ENCODE data around the gene PIGR. TPM values are rescaled to one million over a fixed set of nuclear protein-coding genes. Genes with fewer than 3 reads are reported as not detected.

Gene PIGR
- total RNA-seq, 1 experiment from 2014 or later: not detected

DNA sequence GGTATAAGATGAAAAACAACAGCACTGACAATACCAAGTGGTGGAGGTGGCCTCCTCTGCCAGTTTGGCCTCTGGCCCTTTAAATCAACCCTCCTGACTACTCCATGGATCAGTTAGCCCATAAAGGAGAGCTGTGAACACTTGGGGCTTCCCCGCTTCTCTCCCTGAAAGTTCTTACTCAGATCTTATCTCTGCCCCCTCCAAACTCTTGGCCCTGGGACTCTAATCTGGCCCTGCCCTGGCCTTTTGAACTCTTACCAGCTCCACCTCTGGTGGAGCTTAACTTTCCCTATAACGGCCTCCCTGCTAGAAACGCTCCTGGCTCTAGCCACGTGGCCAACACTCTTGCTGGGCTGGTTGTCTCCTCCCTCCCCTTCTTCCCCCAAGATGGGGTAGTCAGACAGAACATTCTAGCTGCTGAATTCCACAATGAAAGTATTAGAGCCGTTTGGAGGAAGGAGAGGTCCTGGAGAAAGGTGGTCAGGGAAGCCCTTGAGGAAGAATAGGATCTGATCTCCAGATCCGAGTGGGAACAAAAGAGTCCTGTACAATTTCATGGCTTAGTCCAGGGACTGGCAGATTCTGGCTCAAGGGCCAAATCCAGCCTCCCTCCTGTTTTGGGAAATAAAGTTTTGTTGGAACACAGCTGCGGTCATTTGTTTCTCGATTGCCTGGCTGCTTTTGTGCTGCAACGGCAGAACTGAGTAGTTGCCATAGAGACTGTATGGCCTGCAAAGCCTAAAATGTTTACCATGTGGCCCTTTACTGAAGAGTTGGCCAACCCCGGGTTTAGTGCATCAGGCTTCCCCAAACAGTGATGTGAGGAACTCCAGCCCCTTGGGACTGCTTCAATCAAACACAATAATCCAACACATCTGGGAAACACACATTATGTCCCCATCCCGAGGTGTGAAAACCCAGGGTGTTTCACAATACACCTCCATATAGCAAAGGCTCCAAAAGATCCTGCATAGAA, 9.5 kb upstream of the PIGR start:
- POLR2A ChIA-PET (ENCODE audit: low non-redundant PET): no interaction called here
- no TSS peak for BruUV-seq (replicated peaks)
- H3K36me3 ChIP-seq (ENCODE audit: insufficient read depth, low read length, poor library complexity, severe bottlenecking): no peaks in the 10 kb centered on the region
- intact Hi-C loops (cut with micrococcal nuclease; ENCODE audit: unreplicated experiment): no loop called here
- no peak overlapping the region for H3K27ac ChIP-seq (ENCODE audit: low read depth, low read length, poor library complexity, severe bottlenecking)
- CTCF ChIA-PET: no interaction called here
- DNase-seq (ENCODE audit: low spot score): no peak
- TF ChIP-seq, protein P1, sequence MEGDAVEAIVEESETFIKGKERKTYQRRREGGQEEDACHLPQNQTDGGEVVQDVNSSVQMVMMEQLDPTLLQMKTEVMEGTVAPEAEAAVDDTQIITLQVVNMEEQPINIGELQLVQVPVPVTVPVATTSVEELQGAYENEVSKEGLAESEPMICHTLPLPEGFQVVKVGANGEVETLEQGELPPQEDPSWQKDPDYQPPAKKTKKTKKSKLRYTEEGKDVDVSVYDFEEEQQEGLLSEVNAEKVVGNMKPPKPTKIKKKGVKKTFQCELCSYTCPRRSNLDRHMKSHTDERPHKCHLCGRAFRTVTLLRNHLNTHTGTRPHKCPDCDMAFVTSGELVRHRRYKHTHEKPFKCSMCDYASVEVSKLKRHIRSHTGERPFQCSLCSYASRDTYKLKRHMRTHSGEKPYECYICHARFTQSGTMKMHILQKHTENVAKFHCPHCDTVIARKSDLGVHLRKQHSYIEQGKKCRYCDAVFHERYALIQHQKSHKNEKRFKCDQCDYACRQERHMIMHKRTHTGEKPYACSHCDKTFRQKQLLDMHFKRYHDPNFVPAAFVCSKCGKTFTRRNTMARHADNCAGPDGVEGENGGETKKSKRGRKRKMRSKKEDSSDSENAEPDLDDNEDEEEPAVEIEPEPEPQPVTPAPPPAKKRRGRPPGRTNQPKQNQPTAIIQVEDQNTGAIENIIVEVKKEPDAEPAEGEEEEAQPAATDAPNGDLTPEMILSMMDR (conservative IDR thresholded peaks at IDR 0.05; ENCODE audit: low read depth, low read length): no peak
- no peak for TF ChIP-seq EZH2 (IDR thresholded peaks at IDR 0.05; ENCODE audit: borderline replicate concordance, low read depth, low read length, poor library complexity, severe bottlenecking)
- H3K4me3 ChIP-seq (ENCODE audit: low read depth, low read length, poor library complexity, severe bottlenecking): no peak overlapping the region
- H3K27me3 ChIP-seq (replicated peaks; ENCODE audit: insufficient read depth, low read depth, low read length, poor library complexity): peaks cover 9% of the 10 kb centered on the region
- H3K4me1 ChIP-seq (ENCODE audit: insufficient read depth, low read length, poor library complexity, severe bottlenecking): no peaks in the 10 kb centered on the region
- H3K9me3 ChIP-seq (ENCODE audit: low read depth, low read length, poor library complexity, severe bottlenecking): no peaks in the 10 kb centered on the region

DNA sequence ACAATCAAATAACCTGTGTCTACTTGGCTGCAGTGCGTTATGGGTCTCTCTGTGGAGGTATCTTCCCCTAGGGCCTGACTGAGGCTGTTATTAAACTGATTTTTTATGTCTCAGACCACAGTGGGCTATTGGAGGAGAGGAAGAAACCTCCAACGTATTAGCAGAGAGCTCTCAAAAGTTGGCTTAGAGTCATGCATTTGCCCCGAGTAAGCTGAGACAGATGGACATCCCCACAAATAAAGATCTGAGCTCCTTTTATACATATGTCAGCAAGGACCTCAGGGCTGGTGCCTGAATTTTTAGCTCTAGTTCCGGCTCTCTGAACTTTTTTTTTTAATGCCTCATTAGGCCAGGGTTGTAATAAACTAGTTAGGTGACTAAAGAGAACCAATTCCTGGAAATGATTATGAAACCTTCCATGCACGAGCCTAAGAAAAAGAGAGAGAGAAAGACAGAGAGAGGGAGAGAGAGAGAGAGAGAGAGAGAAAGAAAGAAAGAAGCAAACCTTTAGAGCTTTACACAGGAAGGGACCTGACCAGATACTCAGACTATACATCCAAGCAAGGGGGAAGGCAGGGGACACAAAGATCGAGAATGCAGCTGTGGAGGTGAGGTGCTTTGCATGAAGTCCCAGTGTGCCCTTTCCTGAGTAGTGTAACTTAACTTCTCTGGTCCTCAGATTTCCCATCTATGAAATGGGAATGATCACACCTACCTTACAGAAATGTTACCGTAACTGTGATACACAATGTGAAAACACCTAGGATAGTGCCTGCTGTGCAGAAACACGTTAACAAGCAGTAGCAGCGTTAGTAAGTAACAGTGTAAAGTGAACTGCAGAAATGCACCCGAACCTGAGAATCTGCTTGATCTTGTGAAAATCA, 8.4 kb upstream of the PIGR start:
- H3K27me3 ChIP-seq (replicated peaks; ENCODE audit: insufficient read depth, low read depth, low read length, poor library complexity): peaks cover 9% of the 10 kb centered on the region
- H3K27ac ChIP-seq (ENCODE audit: low read depth, low read length, poor library complexity, severe bottlenecking): no peak overlapping the region
- no peak for DNase-seq (ENCODE audit: low spot score)
- intact Hi-C loops (cut with micrococcal nuclease; ENCODE audit: unreplicated experiment): no loop called here
- H3K36me3 ChIP-seq (ENCODE audit: insufficient read depth, low read length, poor library complexity, severe bottlenecking): no peaks in the 10 kb centered on the region
- no peaks in the 10 kb centered on the region for H3K4me1 ChIP-seq (ENCODE audit: insufficient read depth, low read length, poor library complexity, severe bottlenecking)
- POLR2A ChIA-PET (ENCODE audit: low non-redundant PET): interaction anchor here (0.7 kb wide), 1 partner anchor 68 kb away, joined by 3 read pairs; no protein-coding TSS in a partner anchor
- H3K9me3 ChIP-seq (ENCODE audit: low read depth, low read length, poor library complexity, severe bottlenecking): no peaks in the 10 kb centered on the region
- no TSS peak for BruUV-seq (replicated peaks)
- CTCF ChIA-PET: no interaction called here
- H3K4me3 ChIP-seq (ENCODE audit: low read depth, low read length, poor library complexity, severe bottlenecking): no peak overlapping the region
- TF ChIP-seq, protein P1 (conservative IDR thresholded peaks at IDR 0.05; ENCODE audit: low read depth, low read length): no peak
- TF ChIP-seq EZH2 (IDR thresholded peaks at IDR 0.05; ENCODE audit: borderline replicate concordance, low read depth, low read length, poor library complexity, severe bottlenecking): no peak

DNA sequence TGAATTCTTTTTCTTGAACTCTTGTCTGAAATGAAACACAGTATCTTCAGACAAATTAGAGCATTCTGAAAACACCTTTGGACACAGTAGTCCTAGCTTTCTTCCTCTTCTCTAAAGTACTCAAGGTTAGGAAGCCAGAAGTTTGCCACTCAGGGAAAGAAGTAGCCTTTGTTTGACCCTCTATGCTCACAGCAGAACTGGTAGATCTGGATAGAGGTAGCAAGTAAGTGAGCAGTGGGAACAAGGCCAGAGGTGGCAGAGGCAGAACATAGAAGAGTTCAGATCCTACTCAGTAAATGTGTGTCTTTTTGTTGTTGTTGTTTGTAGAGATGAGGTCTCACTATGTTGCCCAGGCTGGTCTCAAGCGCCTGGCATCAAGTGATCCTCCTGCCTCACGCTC, 7.4 kb upstream of the PIGR start:
- H3K9me3 ChIP-seq (ENCODE audit: low read depth, low read length, poor library complexity, severe bottlenecking): no peaks in the 10 kb centered on the region
- DNase-seq (ENCODE audit: low spot score): no peak
- H3K4me1 ChIP-seq (ENCODE audit: insufficient read depth, low read length, poor library complexity, severe bottlenecking): no peaks in the 10 kb centered on the region
- peaks cover 6% of the 10 kb centered on the region for H3K27me3 ChIP-seq (replicated peaks; ENCODE audit: insufficient read depth, low read depth, low read length, poor library complexity)
- TF ChIP-seq, protein P1 (conservative IDR thresholded peaks at IDR 0.05; ENCODE audit: low read depth, low read length): no peak
- TF ChIP-seq EZH2 (IDR thresholded peaks at IDR 0.05; ENCODE audit: borderline replicate concordance, low read depth, low read length, poor library complexity, severe bottlenecking): no peak
- H3K4me3 ChIP-seq (ENCODE audit: low read depth, low read length, poor library complexity, severe bottlenecking): no peak overlapping the region
- H3K36me3 ChIP-seq (ENCODE audit: insufficient read depth, low read length, poor library complexity, severe bottlenecking): no peaks in the 10 kb centered on the region
- CTCF ChIA-PET: no interaction called here
- POLR2A ChIA-PET (ENCODE audit: low non-redundant PET): no interaction called here
- intact Hi-C loops (cut with micrococcal nuclease; ENCODE audit: unreplicated experiment): no loop called here
- H3K27ac ChIP-seq (ENCODE audit: low read depth, low read length, poor library complexity, severe bottlenecking): no peak overlapping the region
- BruUV-seq (replicated peaks): no TSS peak

Data from A673 (cell line).